K562 (cell line): ENCODE measurements around the gene GUCY1A1. TPM values are rescaled to one million over a fixed set of nuclear protein-coding genes. Genes with fewer than 3 reads are reported as not detected.

ENCODE experiments used
- ATAC-seq: fragments of 200-7000 bp; cut with Tn5 transposase; 3 replicates; pipeline ENCODE4 v1.9.1; 2020; ENCODE audit warnings: moderate library complexity
- BruUV-seq: library from RNA; stranded (reverse); fragments of 400-500 nt; replicated peaks from 2 replicates; lab custom pipeline; 2021; lab: Mats Ljungman, UMichigan
- CTCF ChIA-PET: fragments of 300-600 bp; formaldehyde crosslinking; extraction: SDS; loops from one replicate; lab custom pipeline; 2021; ENCODE audit warnings: low intra/inter-chr PET ratio; lab: Yijun Ruan, JAX
- POLR2A ChIA-PET: fragments of 300-600, 350-650 bp; sonication (Branson Sonifier 250); formaldehyde crosslinking; extraction: SDS; loops from one replicate; lab custom pipeline; 2021; ENCODE audit warnings: antibody characterized with exemption, inconsistent platforms; lab: Yijun Ruan, JAX
- DNase-seq, 4 experiments: peaks; one replicate each; pipeline versions ENCODE4 v3.0.0 to v3.0.0-alpha.2; 2011 to 2018; ENCODE audit warnings: low spot score in 3 of 4, mixed read lengths in 3 of 4; ENCODE audit errors: extremely low read depth in 1 of 4
- FAIRE-seq: peaks from 2 replicates; lab custom pipeline; 2011; peaks lifted over from hg19 to GRCh38; lab: Jason Lieb, UNC
- H2AFZ ChIP-seq: 2 replicates; pipeline ENCODE4 v1.6.0; 2011; ENCODE audit warnings: low read depth, low read length, control low read depth, inconsistent platforms
- H3K27ac ChIP-seq: fragments of 200-600 bp; 3 replicates; pipeline ENCODE4 v1.8.0; 2011; ENCODE audit warnings: low read depth, mild to moderate bottlenecking, control low read depth, inconsistent platforms, low read length, moderate library complexity, mixed read lengths; ENCODE audit errors: extremely low read depth
- H3K27me3 ChIP-seq, 2 experiments: fragments of 300-600 bp in 1 of 2; 2 replicates in 1 of 2; 3 replicates in 1 of 2; pipeline versions ENCODE4 v1.6.0 to v1.8.0; 2011; ENCODE audit warnings: inconsistent platforms in 2 of 2, low read length in 2 of 2, mild to moderate bottlenecking in 1 of 2, mixed read lengths in 1 of 2, moderate library complexity in 1 of 2; ENCODE audit not compliant: control insufficient read depth in 2 of 2, insufficient read depth in 2 of 2
- H3K36me3 ChIP-seq: fragments of 300-600 bp; 3 replicates; pipeline ENCODE4 v1.8.0; 2011; ENCODE audit warnings: mild to moderate bottlenecking, low read length, inconsistent platforms; ENCODE audit not compliant: control insufficient read depth, insufficient read depth
- H3K4me1 ChIP-seq, 2 experiments: fragments of 200-600 bp in 1 of 2; replicated peaks in 1 of 2; 2 replicates in 1 of 2; 3 replicates in 1 of 2; pipeline versions ENCODE4 v1.5.1 to v1.8.0; 2011; ENCODE audit warnings: inconsistent platforms in 2 of 2, low read length in 2 of 2, mild to moderate bottlenecking in 1 of 2, mixed read lengths in 1 of 2, moderate library complexity in 1 of 2; ENCODE audit not compliant: control insufficient read depth in 2 of 2, insufficient read depth in 2 of 2
- H3K4me2 ChIP-seq: 2 replicates; pipeline ENCODE4 v1.6.1; 2011; ENCODE audit warnings: low read length, control low read depth, inconsistent platforms, mixed read lengths; ENCODE audit not compliant: insufficient read depth
- H3K4me3 ChIP-seq: fragments of 200-600 bp; sonication (generic), shearing (Covaris generic); 2 replicates; pipeline ENCODE4 v1.5.1; 2016; ENCODE audit warnings: control low read depth, inconsistent platforms
- H3K79me2 ChIP-seq: fragments of 200-600 bp; 3 replicates; pipeline ENCODE4 v1.8.0; 2011; ENCODE audit warnings: low read length, inconsistent platforms; ENCODE audit not compliant: control insufficient read depth, insufficient read depth
- H3K9ac ChIP-seq, 2 experiments: 2 replicates each; pipeline versions ENCODE4 v1.6.0 to v1.6.1; 2011; ENCODE audit warnings: low read depth in 2 of 2, low read length in 2 of 2, control low read depth in 1 of 2, inconsistent platforms in 1 of 2, mild to moderate bottlenecking in 1 of 2, mixed read lengths in 1 of 2; ENCODE audit not compliant: insufficient read depth in 1 of 2
- H3K9me1 ChIP-seq: one replicate; pipeline ENCODE4 v1.6.0; 2011; ENCODE audit warnings: inconsistent platforms, mild to moderate bottlenecking, low read length, moderate library complexity; ENCODE audit not compliant: control insufficient read depth, insufficient read depth
- H3K9me3 ChIP-seq: replicated peaks from 2 replicates; pipeline ENCODE4 v1.5.1; 2011; ENCODE audit warnings: low read depth, low read length, inconsistent platforms; ENCODE audit not compliant: control insufficient read depth, insufficient read depth
- H4K20me1 ChIP-seq: replicated peaks from 2 replicates; pipeline ENCODE4 v1.6.1; 2011; ENCODE audit warnings: low read length, inconsistent platforms, mixed read lengths; ENCODE audit not compliant: control insufficient read depth, insufficient read depth
- ATF1 ChIP-seq, 2 experiments: fragments of 450-650 bp in 1 of 2; IDR thresholded peaks; 2 replicates each; pipeline ENCODE4 v1.6.1; 2016; ENCODE audit warnings: missing compliant biosample characterization in 1 of 2, missing genetic modification characterization in 1 of 2
- BCL6 ChIP-seq: fragments of 250-450 bp; sonication (Bioruptor Pico); IDR thresholded peaks from 2 replicates; pipeline ENCODE4 v1.4.0; 2020
- HMG20B ChIP-seq: fragments of 250-450 bp; sonication (Bioruptor Pico); IDR thresholded peaks from 2 replicates; pipeline ENCODE4 v1.5.0; 2021; ENCODE audit warnings: mild to moderate bottlenecking
- PCBP1 ChIP-seq: fragments of 200-400 bp; formaldehyde crosslinking; IDR thresholded peaks from 2 replicates; pipeline ENCODE4 v1.6.1; 2018; ENCODE audit warnings: mild to moderate bottlenecking, low read depth, low read length; ENCODE audit not compliant: poor library complexity, severe bottlenecking
- WGBS: fragments of 100-300 bp; shearing (Covaris generic); methylation state at CpG from one replicate; pipeline ENCODE4 v1.1.6; 2016; ENCODE audit warnings: low coverage, mixed read lengths; ENCODE audit not compliant: insufficient coverage; ENCODE audit errors: missing lambda C conversion rate; 5-methylcytosine and 5-hydroxymethylcytosine counted together
- in situ Hi-C: fragments of 300-500 bp; cut with MboI; formaldehyde crosslinking; loops from 4 replicates; pipeline ENCODE4 v1.15.0; 2018; ENCODE audit warnings: inconsistent platforms, mixed read lengths
- intact Hi-C: fragments of 100-400 bp; cut with micrococcal nuclease; formaldehyde crosslinking; loops from 2 replicates; pipeline ENCODE4 v1.14.2; 2022
- polyA plus RNA-seq, 8 experiments: library from polyadenylated mRNA; depleted of rRNA in 4 of 8; stranded (reverse) in 5 of 8; unstranded in 3 of 8; fragments of >200 nt; fragmentation: Nextera tagmentation in 2 of 8; fragmentation: Illumina TruSeq in 1 of 8; extraction: Ambion mirVana in 2 of 8; extraction: Trizol in 1 of 8; gene quantifications; 2 replicates each; pipeline versions ENCODE4 v1.2.1 to v1.2.3, GENCODE V29; 2011 to 2014; ENCODE audit warnings: inconsistent platforms in 1 of 8, missing spikeins in 1 of 8
- total RNA-seq, 7 experiments: library from RNA; depleted of rRNA in 6 of 7; stranded (reverse); fragments of >200 nt in 6 of 7; fragmentation: Illumina TruSeq in 2 of 7; extraction: Trizol in 2 of 7; gene quantifications; 2 replicates each; pipeline versions ENCODE4 v1.2.1 to v1.2.3, GENCODE V29; 2011 to 2021; ENCODE audit warnings: low replicate concordance in 1 of 7
- TF ChIP-seq, protein P1 (sequence below), 2 experiments: fragments of 450-650 bp; formaldehyde crosslinking in 1 of 2; IDR thresholded peaks; 2 replicates each; pipeline versions ENCODE4 v1.4.0 to v1.6.1; 2014 to 2020; ENCODE audit warnings: mild to moderate bottlenecking in 2 of 2, borderline replicate concordance in 1 of 2, low read depth in 1 of 2

The GUCY1A1 gene
- total and polyA plus RNA-seq, 9 of the 15 experiments (the other 6 are each of a cell fraction or from before 2014, with no cell fraction given): not detected

DNA sequence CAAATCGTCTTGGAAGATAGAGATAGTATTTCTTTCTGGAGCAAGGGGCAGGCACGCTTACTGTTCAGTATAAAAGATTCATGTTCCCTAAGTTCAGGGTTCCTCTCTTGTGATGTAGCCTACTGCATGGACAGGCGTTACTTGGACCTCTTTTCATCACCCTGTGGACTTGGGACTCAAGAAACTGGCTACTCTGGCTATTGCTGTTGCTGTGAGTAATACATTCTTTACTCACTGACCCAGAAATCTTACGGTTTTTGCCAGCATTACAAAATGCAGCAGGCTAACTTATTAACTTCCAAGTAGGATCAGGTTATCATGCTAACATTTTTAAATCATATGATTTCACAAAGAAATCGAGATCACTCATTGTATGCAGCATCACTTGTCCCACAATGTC lies 79.3 kb downstream of the GUCY1A1 start:
- FAIRE-seq (no peak), ATAC-seq (no peak)
- H4K20me1 ChIP-seq: no peaks in the 10 kb centered on the region
- no peaks in the 10 kb centered on the region for H3K4me1 ChIP-seq
- H3K27ac ChIP-seq: no peak overlapping the region
- no peaks in the 10 kb centered on the region for H3K36me3 ChIP-seq
- no peaks in the 10 kb centered on the region for H3K9me1 ChIP-seq
- in situ Hi-C loops (no loop called here), intact Hi-C loops (no loop called here)
- BruUV-seq: no TSS peak
- H2AFZ ChIP-seq: no peak overlapping the region
- CTCF ChIA-PET: no interaction called here
- H3K9me3 ChIP-seq: no peaks in the 10 kb centered on the region
- no peaks in the 10 kb centered on the region for H3K79me2 ChIP-seq
- H3K9ac ChIP-seq: no peak overlapping the region
- no peak for TF ChIP-seq BCL6
- TF ChIP-seq PCBP1: no peak
- TF ChIP-seq, all 486 proteins: peak for 0
- no peak overlapping the region for H3K4me2 ChIP-seq
- H3K27me3 ChIP-seq: no peaks in the 10 kb centered on the region
- WGBS: 0% methylated on average over 5 of the region's 5 CpGs
- no peak for DNase-seq
- POLR2A ChIA-PET: no interaction called here
- H3K4me3 ChIP-seq: no peak overlapping the region

DNA sequence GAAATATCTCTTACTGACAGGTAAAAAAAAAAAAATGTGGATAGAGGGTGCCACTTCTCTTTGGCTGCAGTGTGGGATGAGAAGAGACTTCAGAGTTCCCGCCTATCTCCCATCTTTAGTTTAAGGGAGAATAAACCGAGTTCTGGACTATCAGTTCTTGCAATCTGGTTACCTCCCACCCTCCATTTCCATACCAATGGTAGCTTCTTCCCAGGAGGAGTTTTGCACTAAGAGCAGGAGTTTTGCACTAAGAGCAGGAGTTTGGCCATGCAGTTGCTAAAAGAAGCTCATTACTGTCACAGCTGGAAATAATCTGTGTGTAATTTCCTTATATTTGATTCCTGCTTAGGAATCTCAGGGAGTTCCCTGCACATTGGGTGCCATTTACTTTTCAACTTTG lies 81.4 kb downstream of the GUCY1A1 start:
- in situ Hi-C loops: no loop called here
- 0% methylated on average over 2 of the region's 2 CpGs for WGBS
- POLR2A ChIA-PET: no interaction called here
- TF ChIP-seq HMG20B (CRISPR knock-in tag) (no peak), ATF1 (CRISPR knock-in tag; IDR thresholded peaks at IDR 0.05) (no peak), ATF1 (tag; IDR thresholded peaks at IDR 0.05) (no peak)
- TF ChIP-seq, protein P1, sequence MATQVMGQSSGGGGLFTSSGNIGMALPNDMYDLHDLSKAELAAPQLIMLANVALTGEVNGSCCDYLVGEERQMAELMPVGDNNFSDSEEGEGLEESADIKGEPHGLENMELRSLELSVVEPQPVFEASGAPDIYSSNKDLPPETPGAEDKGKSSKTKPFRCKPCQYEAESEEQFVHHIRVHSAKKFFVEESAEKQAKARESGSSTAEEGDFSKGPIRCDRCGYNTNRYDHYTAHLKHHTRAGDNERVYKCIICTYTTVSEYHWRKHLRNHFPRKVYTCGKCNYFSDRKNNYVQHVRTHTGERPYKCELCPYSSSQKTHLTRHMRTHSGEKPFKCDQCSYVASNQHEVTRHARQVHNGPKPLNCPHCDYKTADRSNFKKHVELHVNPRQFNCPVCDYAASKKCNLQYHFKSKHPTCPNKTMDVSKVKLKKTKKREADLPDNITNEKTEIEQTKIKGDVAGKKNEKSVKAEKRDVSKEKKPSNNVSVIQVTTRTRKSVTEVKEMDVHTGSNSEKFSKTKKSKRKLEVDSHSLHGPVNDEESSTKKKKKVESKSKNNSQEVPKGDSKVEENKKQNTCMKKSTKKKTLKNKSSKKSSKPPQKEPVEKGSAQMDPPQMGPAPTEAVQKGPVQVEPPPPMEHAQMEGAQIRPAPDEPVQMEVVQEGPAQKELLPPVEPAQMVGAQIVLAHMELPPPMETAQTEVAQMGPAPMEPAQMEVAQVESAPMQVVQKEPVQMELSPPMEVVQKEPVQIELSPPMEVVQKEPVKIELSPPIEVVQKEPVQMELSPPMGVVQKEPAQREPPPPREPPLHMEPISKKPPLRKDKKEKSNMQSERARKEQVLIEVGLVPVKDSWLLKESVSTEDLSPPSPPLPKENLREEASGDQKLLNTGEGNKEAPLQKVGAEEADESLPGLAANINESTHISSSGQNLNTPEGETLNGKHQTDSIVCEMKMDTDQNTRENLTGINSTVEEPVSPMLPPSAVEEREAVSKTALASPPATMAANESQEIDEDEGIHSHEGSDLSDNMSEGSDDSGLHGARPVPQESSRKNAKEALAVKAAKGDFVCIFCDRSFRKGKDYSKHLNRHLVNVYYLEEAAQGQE (IDR thresholded peaks at IDR 0.05; ENCODE audit: borderline replicate concordance): no peak
- TF ChIP-seq, protein P1 (CRISPR knock-in tag; IDR thresholded peaks at IDR 0.05; ENCODE audit: low read depth): no peak

More for the DNA sequence above, 81.4 kb downstream of the GUCY1A1 start:
- no TSS peak for BruUV-seq
- Histone ChIP-seq H3K36me3 (no peaks in the 10 kb centered on the region), H3K79me2 (no peaks in the 10 kb centered on the region), H3K9me1 (no peaks in the 10 kb centered on the region), H3K4me3 (no peak overlapping the region), H3K4me1 (no peaks in the 10 kb centered on the region), H3K27me3 (no peaks in the 10 kb centered on the region), H3K9ac (no peak overlapping the region), H3K9me3 (no peaks in the 10 kb centered on the region), H3K27ac (no peak overlapping the region), H2AFZ (no peak overlapping the region), H4K20me1 (no peaks in the 10 kb centered on the region), H3K4me2 (no peak overlapping the region)
- intact Hi-C loops: no loop called here
- DNase-seq (no peak), ATAC-seq (no peak), FAIRE-seq (no peak)
- CTCF ChIA-PET: no interaction called here
